GM08714 (cell line): ENCODE measurements around the gene APOB.

Experiments
- H3K4me3 ChIP-seq: fragments of 200-500 bp; sonication (Bioruptor generic); 2 replicates; pipeline ENCODE4 v1.5.1; 2014; ENCODE audit warnings: mild to moderate bottlenecking, low read length, inconsistent platforms
- ZNF274 ChIP-seq: IDR thresholded peaks from 2 replicates; pipeline ENCODE4 v1.6.1; 2012; ENCODE audit warnings: mild to moderate bottlenecking, low read depth, low read length

The APOB gene, protein sequence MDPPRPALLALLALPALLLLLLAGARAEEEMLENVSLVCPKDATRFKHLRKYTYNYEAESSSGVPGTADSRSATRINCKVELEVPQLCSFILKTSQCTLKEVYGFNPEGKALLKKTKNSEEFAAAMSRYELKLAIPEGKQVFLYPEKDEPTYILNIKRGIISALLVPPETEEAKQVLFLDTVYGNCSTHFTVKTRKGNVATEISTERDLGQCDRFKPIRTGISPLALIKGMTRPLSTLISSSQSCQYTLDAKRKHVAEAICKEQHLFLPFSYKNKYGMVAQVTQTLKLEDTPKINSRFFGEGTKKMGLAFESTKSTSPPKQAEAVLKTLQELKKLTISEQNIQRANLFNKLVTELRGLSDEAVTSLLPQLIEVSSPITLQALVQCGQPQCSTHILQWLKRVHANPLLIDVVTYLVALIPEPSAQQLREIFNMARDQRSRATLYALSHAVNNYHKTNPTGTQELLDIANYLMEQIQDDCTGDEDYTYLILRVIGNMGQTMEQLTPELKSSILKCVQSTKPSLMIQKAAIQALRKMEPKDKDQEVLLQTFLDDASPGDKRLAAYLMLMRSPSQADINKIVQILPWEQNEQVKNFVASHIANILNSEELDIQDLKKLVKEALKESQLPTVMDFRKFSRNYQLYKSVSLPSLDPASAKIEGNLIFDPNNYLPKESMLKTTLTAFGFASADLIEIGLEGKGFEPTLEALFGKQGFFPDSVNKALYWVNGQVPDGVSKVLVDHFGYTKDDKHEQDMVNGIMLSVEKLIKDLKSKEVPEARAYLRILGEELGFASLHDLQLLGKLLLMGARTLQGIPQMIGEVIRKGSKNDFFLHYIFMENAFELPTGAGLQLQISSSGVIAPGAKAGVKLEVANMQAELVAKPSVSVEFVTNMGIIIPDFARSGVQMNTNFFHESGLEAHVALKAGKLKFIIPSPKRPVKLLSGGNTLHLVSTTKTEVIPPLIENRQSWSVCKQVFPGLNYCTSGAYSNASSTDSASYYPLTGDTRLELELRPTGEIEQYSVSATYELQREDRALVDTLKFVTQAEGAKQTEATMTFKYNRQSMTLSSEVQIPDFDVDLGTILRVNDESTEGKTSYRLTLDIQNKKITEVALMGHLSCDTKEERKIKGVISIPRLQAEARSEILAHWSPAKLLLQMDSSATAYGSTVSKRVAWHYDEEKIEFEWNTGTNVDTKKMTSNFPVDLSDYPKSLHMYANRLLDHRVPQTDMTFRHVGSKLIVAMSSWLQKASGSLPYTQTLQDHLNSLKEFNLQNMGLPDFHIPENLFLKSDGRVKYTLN (N-terminal part only)

DNA sequence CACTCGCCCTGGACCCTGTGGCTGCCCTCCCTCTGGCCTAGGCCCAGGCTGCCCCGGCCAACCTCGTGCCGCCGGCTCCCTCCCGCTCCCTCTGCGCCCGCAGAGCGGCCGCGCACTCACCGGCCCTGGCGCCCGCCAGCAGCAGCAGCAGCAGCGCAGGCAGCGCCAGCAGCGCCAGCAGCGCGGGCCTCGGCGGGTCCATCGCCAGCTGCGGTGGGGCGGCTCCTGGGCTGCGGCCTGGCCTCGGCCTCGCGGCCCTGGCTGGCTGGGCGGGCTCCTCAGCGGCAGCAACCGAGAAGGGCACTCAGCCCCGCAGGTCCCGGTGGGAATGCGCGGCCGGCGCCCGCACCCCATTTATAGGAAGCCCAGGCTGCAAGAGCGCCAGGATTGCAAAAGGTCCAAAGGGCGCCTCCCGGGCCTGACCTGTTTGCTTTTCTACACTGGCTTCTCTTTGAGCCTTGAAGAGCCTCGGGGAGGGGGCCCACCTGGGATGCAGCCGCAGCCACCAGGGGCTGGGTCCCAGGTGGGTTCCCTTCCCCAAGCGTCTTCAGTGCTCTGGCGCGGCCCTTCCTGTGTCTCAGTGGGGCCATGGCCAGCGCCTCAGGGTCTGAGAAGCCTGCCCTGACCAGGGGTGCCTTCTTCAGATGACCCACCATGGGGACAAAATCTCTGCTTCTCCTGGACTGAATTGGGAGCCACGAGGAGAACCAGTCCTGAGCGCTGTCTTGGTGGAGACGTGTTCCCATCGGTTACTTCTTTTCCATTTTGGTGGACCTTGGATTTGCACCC lies at the start of gene APOB:
Gene APOB (minus strand): TSS at position 330 of the 789 bp plus-strand sequence. CDS start 128 bp downstream, at position 202.
- no peak within 1 kb of the TSS for H3K4me3 ChIP-seq
- no peak for TF ChIP-seq ZNF274

DNA sequence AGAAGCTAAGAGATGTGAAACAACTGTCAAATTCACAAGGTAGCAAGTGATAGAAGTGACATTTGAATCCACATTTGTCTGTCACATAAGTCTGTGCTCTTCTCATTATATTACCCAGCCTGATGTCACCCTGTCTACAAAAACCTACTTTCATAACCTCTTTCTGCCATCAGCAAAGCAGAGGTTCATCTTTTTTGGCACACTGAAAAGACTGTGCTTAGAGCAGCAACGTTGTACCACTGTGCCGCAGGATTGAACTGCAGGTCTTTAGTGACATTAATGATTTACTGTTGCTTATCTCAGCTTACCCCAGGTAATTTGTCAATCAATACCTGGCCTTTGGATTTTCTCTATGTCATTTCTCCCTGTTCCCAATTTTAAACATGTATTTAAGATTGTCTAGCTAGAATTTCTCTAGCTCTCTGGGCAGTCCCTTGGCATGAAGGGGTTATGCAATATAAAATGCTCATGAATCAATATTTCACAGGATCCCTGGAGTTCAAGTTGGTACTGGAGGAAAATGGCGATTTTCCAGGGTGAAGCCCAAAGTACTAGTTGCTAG lies 48.5 kb upstream of the APOB start:
- no peak for TF ChIP-seq ZNF274
- H3K4me3 ChIP-seq, result no peak overlapping the region

DNA sequence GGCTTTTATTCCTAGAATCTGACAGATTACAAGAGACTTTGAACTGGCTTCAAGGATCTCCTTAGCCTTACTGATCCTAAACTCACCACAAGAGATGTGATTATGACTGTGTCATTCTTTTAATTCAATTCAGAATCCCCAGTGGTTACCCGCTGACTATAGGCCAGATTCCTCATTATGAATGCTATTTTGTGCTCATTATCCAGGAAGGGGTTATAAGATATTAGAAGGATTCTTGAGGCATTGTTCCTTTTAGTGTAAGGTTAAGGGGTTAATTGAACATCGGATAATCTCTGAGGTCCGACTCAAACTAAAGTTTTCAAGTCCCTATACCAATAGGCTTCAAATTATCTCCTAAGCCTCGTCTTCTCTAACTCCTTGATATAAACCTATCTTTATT lies 40.5 kb upstream of the APOB start:
- no peak for TF ChIP-seq ZNF274

DNA sequence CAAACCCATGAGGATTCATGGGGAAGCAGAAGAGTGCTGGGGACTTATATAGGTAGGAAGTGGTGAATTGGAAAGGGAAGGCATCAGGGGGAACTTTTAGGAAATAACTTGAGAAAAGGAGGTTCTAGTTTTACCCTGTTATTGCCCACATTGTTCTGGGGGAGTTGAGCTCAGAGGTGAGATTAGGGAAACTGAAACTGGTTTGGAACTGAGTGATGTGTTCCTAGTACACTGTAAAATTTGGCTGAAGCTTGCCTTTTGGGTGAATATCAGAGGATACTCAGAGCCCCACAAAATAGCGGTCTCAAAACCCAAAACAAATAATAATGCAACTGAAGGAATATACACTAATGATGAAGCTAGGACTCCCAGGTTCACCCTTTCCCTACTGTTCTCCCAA lies 39.6 kb upstream of the APOB start:
- no peak overlapping the region for H3K4me3 ChIP-seq
- TF ChIP-seq ZNF274, result no peak

More for the DNA sequence above, 40.5 kb upstream of the APOB start:
- no peak overlapping the region for H3K4me3 ChIP-seq

DNA sequence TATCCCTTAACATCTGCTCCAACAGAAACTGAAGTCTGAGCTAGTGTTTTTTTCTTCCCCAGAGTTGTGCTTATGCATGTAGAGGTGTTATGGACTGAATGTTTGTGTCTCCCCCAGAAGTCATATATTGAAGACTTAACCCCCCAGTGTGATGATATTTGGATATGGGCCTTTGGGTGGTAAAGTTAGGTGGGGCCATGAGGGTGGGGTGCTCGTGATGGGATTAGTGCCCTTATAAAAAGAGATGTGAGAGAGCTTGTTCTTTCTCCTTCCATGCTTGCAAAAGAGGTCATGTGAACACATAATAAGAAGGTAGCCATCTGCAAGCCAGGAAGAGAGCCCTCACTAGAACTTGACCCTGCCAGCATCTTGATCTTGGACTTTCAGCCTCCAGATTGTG lies 34.4 kb upstream of the APOB start:
- TF ChIP-seq ZNF274, result no peak
- H3K4me3 ChIP-seq, result no peak overlapping the region

DNA sequence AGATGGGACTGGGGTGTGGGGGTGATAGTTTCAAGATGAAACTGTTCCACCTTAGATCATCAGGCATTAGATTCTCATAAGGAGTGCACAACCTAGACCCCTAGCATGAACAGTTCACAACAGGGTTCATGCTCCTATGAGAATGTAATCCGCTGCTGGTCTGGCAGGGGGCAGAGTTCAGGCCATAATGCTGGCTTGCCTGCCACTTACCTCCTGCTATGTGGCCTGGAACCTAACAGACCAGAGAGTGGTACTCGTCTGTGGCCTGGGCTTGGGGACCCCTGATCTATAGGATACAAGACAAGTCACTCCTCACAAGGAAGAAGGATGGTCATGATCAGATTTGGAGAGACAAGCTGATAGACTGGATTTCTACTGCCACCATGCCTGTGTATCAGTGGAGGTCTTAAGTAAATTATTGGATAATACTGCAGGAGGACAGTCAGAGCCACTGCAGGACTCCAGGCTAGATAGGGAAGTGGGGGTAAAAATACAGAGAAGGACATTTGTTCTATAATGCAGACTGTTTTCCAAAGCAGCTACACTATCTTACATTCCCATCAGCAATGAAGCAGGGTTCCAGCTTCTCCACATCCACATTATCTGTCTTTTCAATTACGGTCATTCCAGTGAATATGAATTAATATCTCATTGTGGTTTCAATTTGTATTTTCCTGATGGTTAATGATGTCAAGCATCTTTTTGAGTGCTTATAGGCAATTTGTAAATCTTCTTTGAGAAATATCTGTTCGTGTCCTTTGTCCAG lies 28.8 kb upstream of the APOB start:
- no peak overlapping the region for H3K4me3 ChIP-seq
- TF ChIP-seq ZNF274, result no peak

DNA sequence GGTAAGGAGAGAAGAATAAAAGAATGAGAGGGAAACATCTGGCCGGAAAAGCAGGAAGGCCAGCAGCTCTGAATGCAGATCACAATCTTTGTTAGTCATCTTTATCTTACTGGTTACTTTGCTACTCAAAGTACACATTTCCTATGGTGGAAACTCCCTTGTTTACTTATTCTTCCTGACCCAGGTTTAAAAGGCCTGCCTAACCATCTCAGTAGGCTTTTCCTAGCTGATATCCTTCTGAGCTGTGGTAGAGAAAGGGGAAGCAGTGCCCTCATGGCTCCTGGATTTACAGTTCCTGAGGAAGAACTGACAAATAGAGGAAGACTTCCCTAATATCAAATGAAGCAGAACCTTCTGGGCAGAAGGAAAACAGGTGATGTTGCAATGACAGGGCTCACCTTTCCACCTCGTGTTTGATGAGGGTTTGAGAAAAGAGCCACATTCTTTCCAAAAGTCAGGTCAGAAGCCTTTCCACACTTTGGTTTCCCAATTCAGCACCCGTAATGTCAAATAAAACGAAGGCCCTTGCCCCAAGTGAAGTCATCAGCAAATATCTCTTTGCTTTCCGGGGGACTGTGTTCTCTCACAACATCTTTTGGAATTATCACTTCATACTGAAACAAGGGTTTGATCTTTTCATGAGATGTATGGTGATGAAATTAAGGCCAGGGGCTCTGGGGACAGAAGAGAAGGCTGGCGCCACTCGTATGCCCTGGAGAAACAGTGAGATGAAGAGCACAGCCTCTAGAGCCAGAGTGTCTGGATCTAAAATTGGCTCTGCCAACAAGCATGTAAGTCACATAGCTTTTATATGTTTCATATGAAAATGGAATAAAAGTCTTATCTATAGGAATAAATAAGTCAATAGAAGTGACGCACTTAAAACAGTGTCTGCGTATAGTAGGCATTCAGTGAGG lies 26.7 kb upstream of the APOB start:
- no peak for TF ChIP-seq ZNF274
- H3K4me3 ChIP-seq, result no peak overlapping the region

DNA sequence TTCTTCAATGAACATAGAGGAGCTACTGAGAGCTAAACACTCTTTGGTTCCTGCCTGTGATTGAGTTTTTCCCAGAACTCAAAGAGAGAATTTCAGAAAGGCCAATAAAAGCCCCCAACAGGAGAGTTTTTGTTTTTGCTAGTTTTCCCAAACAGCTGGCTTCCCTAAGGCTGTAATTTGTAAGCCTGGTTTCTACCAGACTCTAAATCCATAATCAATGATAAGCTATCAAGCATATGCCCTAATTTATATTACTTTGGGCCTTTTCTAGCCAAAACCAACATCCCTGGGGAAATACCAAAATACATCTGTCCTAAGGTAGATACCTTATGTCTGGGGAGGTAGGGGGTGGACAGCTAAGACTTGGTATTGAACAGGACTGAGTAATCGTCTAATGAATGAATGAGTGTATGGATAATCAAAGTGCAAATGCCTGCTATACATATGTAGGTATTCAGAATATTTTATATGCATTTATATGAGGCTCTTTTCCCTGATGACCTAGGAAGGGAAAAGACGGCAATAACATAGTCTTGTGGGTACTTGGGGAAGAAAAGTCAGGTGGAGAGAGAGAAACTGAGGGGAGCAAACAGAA lies 26.0 kb upstream of the APOB start:
- no peak for TF ChIP-seq ZNF274
- H3K4me3 ChIP-seq, result no peak overlapping the region

DNA sequence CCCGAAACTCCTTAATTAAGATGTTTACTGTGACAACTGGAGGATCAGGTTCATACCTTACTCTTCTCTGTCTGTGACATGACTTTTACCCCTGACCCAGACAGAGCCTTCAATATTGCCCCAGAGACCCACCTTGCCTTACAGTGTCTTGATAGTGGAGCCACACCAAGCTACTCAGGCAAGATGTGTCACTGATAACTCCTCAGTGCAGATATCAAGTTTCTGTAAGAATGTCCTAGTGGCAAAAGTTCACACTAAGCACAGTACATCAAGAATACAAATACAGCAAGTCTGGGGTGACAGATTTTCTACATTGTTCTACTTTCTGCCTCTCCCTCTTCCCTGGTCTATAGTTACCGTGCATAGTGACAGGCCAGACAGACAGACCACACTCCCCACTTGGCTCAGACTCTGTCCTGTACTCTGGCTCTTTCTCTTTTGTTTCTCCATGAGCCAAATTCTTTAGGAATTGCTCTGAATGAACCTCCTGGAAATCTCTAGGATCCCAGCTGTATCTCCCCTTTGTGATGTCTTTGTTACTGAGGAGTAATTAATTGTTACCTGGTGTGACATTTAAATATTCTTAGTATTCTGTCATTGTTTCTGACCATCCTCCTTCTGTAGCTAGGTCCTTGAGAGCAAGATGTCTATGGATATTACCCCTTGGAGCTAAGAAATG lies 24.1 kb upstream of the APOB start:
- H3K4me3 ChIP-seq, result no peak overlapping the region
- TF ChIP-seq ZNF274, result no peak

DNA sequence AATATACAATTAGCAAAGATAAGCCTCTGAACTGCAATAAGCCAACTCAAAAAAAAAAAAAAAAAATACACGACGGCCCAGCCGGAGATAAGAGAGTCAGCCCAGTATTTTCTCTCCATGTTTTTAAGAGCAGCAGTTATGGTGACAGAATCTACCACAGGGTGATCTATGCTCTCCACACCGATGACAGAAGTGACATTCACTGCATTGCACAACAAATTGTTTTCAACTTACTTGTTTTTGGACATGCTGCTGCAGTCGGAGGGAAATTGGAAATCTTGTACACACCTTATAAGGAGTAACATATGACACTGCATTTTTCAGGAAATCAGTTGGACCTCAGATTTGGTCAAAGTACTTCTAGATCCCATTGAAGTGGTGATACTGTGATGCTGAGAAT lies 23.3 kb upstream of the APOB start:
- TF ChIP-seq ZNF274, result no peak
- no peak overlapping the region for H3K4me3 ChIP-seq

DNA sequence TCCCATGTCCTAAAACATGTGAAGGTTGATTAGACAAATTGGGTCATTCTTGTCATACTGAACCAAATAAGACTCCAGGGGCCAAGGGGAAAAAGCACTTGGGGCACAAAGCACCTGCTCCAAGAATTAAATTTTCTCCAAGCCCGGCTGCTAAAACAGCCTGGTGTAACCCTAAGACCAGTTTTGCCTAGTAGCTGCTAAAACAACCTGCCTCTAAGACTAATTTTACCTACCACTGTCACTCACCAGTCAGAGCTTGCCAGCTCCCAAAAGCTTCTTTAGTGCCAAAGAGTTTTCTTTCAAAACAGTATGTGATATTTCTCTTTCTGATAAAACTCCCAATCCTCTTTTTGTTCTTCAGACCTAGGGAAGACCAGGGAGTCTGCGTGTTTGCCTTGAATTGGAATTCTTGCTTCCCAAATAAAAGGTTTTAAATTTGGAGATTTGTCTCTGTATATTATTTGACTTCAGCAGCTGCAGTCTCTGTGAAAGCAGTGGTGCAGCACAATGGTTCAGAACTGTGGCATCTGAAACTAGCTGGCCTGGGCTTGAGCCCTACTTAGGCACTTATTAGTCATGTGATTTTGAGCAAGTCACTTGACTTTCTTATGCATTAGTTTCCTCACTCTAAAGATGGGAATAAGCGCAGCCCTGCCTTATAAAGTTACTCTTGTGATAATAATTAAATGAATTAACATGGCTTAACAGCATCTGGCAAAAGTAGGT lies 16.2 kb upstream of the APOB start:
- no peak overlapping the region for H3K4me3 ChIP-seq
- TF ChIP-seq ZNF274, result no peak
